Measurements from ENCODE around the gene QRICH2.
A peak's percentile ranks its signal among the peaks of the same experiment; 100 is the strongest.

- peak; percentile 96 for TF ChIP-seq EZH2 (IDR thresholded peaks at IDR 0.05; ENCODE audit: borderline replicate concordance, low read length)
- no peak for TF ChIP-seq CTCF (conservative IDR thresholded peaks at IDR 0.05 in 1 of 2, IDR thresholded peaks at IDR 0.05 in 1 of 2; ENCODE audit: extremely low read depth in 1 of 2, insufficient read depth in 1 of 2, low read depth in 1 of 2, low read length in 2 of 2)
Measured at GRCh38 chr17:76240461-76241203, 67.4 kb downstream of the QRICH2 start, which contains the start of gene RNF157.

Data from mammary epithelial cell (primary cell).